ENCODE results near the gene MDGA2. TPM values are rescaled to one million over a fixed set of nuclear protein-coding genes. Genes with fewer than 3 reads are reported as not detected.

The MDGA2 gene
- total and polyA plus RNA-seq, 9 of the 15 experiments (the other 6 are each of a cell fraction or from before 2014, with no cell fraction given): 0.01 to 0.18 (median 0.03) TPM; not detected in 5

GRCh38 chr14:47526591-47527244, 148.7 kb downstream of the MDGA2 start (continued):
- TF ChIP-seq HEY1 (CRISPR knock-in tag; IDR thresholded peaks at IDR 0.05; ENCODE audit: borderline replicate concordance) (no peak), BRCA1 (IDR thresholded peaks at IDR 0.05) (no peak), BRCA1 (CRISPR knock-in tag; IDR thresholded peaks at IDR 0.05) (no peak), SETDB1 (IDR thresholded peaks at IDR 0.05; ENCODE audit: low read length) (no peak), ZBTB8A (IDR thresholded peaks at IDR 0.05; ENCODE audit: partially characterized antibody) (no peak)
- TF ChIP-seq, protein P1, sequence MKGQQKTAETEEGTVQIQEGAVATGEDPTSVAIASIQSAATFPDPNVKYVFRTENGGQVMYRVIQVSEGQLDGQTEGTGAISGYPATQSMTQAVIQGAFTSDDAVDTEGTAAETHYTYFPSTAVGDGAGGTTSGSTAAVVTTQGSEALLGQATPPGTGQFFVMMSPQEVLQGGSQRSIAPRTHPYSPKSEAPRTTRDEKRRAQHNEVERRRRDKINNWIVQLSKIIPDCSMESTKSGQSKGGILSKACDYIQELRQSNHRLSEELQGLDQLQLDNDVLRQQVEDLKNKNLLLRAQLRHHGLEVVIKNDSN (CRISPR knock-in tag; IDR thresholded peaks at IDR 0.05): no peak

DNA sequence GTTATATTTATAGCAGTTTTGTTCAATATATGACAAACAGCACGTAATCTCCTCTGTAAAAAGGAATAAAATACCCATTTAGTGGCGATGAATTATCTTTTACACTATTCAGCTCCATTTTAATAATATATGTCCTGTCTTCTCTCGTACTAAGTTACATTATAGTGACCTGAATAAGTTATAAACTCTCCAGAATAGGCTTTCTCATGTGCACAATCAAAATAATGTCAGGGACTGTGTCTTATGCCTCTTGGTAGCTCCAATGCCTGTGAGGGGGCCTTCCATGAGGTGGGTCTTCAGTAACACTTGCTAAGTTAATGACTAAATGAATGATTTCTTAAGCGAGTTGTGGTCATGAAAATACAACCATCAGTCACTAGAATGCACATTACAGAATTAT, 150.9 kb downstream of the MDGA2 start:
- FAIRE-seq: no peak
- TF ChIP-seq, protein P2, sequence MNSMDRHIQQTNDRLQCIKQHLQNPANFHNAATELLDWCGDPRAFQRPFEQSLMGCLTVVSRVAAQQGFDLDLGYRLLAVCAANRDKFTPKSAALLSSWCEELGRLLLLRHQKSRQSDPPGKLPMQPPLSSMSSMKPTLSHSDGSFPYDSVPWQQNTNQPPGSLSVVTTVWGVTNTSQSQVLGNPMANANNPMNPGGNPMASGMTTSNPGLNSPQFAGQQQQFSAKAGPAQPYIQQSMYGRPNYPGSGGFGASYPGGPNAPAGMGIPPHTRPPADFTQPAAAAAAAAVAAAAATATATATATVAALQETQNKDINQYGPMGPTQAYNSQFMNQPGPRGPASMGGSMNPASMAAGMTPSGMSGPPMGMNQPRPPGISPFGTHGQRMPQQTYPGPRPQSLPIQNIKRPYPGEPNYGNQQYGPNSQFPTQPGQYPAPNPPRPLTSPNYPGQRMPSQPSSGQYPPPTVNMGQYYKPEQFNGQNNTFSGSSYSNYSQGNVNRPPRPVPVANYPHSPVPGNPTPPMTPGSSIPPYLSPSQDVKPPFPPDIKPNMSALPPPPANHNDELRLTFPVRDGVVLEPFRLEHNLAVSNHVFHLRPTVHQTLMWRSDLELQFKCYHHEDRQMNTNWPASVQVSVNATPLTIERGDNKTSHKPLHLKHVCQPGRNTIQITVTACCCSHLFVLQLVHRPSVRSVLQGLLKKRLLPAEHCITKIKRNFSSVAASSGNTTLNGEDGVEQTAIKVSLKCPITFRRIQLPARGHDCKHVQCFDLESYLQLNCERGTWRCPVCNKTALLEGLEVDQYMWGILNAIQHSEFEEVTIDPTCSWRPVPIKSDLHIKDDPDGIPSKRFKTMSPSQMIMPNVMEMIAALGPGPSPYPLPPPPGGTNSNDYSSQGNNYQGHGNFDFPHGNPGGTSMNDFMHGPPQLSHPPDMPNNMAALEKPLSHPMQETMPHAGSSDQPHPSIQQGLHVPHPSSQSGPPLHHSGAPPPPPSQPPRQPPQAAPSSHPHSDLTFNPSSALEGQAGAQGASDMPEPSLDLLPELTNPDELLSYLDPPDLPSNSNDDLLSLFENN (IDR thresholded peaks at IDR 0.05; ENCODE audit: low read depth in 2 of 2, low read length in 2 of 2): no peak
- H4K20me1 ChIP-seq (replicated peaks; ENCODE audit: control insufficient read depth, insufficient read depth, low read length): no peaks in the 10 kb centered on the region
- no peaks in the 10 kb centered on the region for H3K79me2 ChIP-seq (ENCODE audit: control insufficient read depth, insufficient read depth, low read length)
- H2AFZ ChIP-seq (ENCODE audit: low read depth, low read length): no peak overlapping the region
- H3K4me2 ChIP-seq (ENCODE audit: insufficient read depth, low read length): no peak overlapping the region
- in situ Hi-C loops (cut with MboI) (no loop called here), intact Hi-C loops (cut with micrococcal nuclease) (no loop called here)
- no peak overlapping the region for H3K9ac ChIP-seq (ENCODE audit: insufficient read depth in 1 of 2, low read depth in 2 of 2, low read length in 2 of 2)
- no peak overlapping the region for H3K27ac ChIP-seq (ENCODE audit: extremely low read depth, low read depth, low read length)
- POLR2A ChIA-PET: no interaction called here
- CTCF ChIA-PET (ENCODE audit: low intra/inter-chr PET ratio): no interaction called here
- BruUV-seq (replicated peaks): no TSS peak
- no peaks in the 10 kb centered on the region for H3K36me3 ChIP-seq (ENCODE audit: control insufficient read depth, insufficient read depth, low read length)
- H3K4me1 ChIP-seq (replicated peaks in 1 of 2; ENCODE audit: control insufficient read depth in 2 of 2, insufficient read depth in 2 of 2, low read length in 2 of 2): no peaks in the 10 kb centered on the region
- DNase-seq (ENCODE audit: extremely low read depth in 1 of 4, low spot score in 3 of 4): no peak
- no peaks in the 10 kb centered on the region for H3K27me3 ChIP-seq (ENCODE audit: control insufficient read depth in 2 of 2, insufficient read depth in 2 of 2, low read length in 2 of 2)
- WGBS (ENCODE audit: insufficient coverage, low coverage, missing lambda C conversion rate): 0% methylated on average over 4 of the region's 4 CpGs
- ATAC-seq: no peak
- H3K4me3 ChIP-seq: no peak overlapping the region
- H3K9me1 ChIP-seq (ENCODE audit: control insufficient read depth, insufficient read depth, low read length): no peaks in the 10 kb centered on the region
- no peaks in the 10 kb centered on the region for H3K9me3 ChIP-seq (replicated peaks; ENCODE audit: control insufficient read depth, insufficient read depth, low read depth, low read length)

Measured in K562 (cell line).